Thyroid gland (tissue), 4 donors: ENCODE data around the gene F8. TPM values are rescaled to one million over a fixed set of nuclear protein-coding genes. Genes with fewer than 3 reads are reported as not detected.

Experiments used
- DNase-seq, 2 donors: peaks; one replicate each; pipeline ENCODE4 v3.0.0-alpha.2; 2019
- H3K27ac ChIP-seq, 3 donors: fragments of 200-600 bp; sonication (generic); 1 replicate in 2 of 3; 2 replicates in 1 of 3; pipeline ENCODE4 v1.5.1; 2016 to 2019; ENCODE audit warnings: mild to moderate bottlenecking in 1 of 3, moderate library complexity in 1 of 3
- H3K27me3 ChIP-seq: fragments of 200-600 bp; sonication (generic); one replicate; pipeline ENCODE4 v1.5.1; 2019
- H3K36me3 ChIP-seq, 2 donors: fragments of 200-600 bp; sonication (generic); one replicate each; pipeline ENCODE4 v1.5.1; 2016 to 2019
- H3K4me1 ChIP-seq, 2 donors: fragments of 200-600 bp; sonication (generic); one replicate each; pipeline ENCODE4 v1.5.1; 2017 to 2019
- H3K4me3 ChIP-seq, 3 donors: fragments of 200-600 bp; sonication (generic); replicated peaks in 1 of 3; 1 replicate in 2 of 3; 2 replicates in 1 of 3; pipeline ENCODE4 v1.5.1; 2016; ENCODE audit warnings: mild to moderate bottlenecking in 1 of 3
- H3K9me3 ChIP-seq: fragments of 200-600 bp; sonication (generic); one replicate; pipeline ENCODE4 v1.5.1; 2017
- CTCF ChIP-seq, 6 experiments: fragments of 200-600 bp in 3 of 6; fragments of 450-650 bp in 3 of 6; sonication (generic) in 3 of 6; IDR thresholded peaks; one replicate each; pipeline ENCODE4 v1.5.1; 2016 to 2019; ENCODE audit warnings: antibody characterized with exemption in 6 of 6, mild to moderate bottlenecking in 2 of 6, inconsistent platforms in 1 of 6, moderate library complexity in 1 of 6
- POLR2A ChIP-seq, 2 donors: fragments of 450-650 bp; IDR thresholded peaks; one replicate each; pipeline ENCODE4 v1.6.1; 2017; ENCODE audit warnings: antibody characterized with exemption in 2 of 2, mild to moderate bottlenecking in 2 of 2, moderate library complexity in 1 of 2
- WGBS, 2 donors: methylation state at CpG; one replicate each; pipeline ENCODE4 v1.1.5; 2017; 5-methylcytosine and 5-hydroxymethylcytosine counted together
- intact Hi-C: fragments of 100-400 bp; cut with DNase I; formaldehyde crosslinking; loops from one replicate; pipeline ENCODE4 v1.15.1; 2023
- total RNA-seq, 4 donors: library from RNA; depleted of rRNA; stranded (reverse); fragments of >200 nt; gene quantifications; one replicate each; pipeline ENCODE4 v1.2.3, GENCODE V29; 2016

F8 gene
- total RNA-seq, 4 donors from 2014 or later = 17.3 to 43.1 (median 29.3) TPM

- TF ChIP-seq CTCF (IDR thresholded peaks at IDR 0.05) = no peak
- TF ChIP-seq POLR2A (IDR thresholded peaks at IDR 0.05) = no peak
- Histone ChIP-seq H3K9me3 (no peaks in the 10 kb centered on the region), H3K4me1 (no peaks in the 10 kb centered on the region), H3K4me3 (no peak overlapping the region), H3K36me3 (no peaks in the 10 kb centered on the region), H3K27me3 (no peaks in the 10 kb centered on the region), H3K27ac (no peak overlapping the region)
- intact Hi-C loops = no loop called here
- no peak for DNase-seq
- WGBS, 2 donors = 95 to 96% methylated on average over 1 of the region's 1 CpG
Measured at GRCh38 chrX:155069414-155069813, 46.9 kb upstream of the F8 start.

- H3K27me3 ChIP-seq = no peaks in the 10 kb centered on the region
- H3K36me3 ChIP-seq = no peaks in the 10 kb centered on the region
- no peak for DNase-seq
- no peaks in the 10 kb centered on the region for H3K4me1 ChIP-seq
- no peaks in the 10 kb centered on the region for H3K9me3 ChIP-seq
- no peak overlapping the region for H3K27ac ChIP-seq
- intact Hi-C loops = no loop called here
- TF ChIP-seq POLR2A (IDR thresholded peaks at IDR 0.05) = no peak
- TF ChIP-seq CTCF (IDR thresholded peaks at IDR 0.05) = no peak
- WGBS, 2 donors = 92 to 100% methylated on average over 1 of the region's 1 CpG
- H3K4me3 ChIP-seq = no peak overlapping the region
Measured at GRCh38 chrX:155068165-155068564, 45.6 kb upstream of the F8 start.

- intact Hi-C loops = no loop called here
- WGBS, 2 donors = 92 to 94% methylated on average over 8 of the region's 8 CpGs
- TF ChIP-seq POLR2A (IDR thresholded peaks at IDR 0.05) (no peak), CTCF (IDR thresholded peaks at IDR 0.05) (no peak)
- H3K9me3 ChIP-seq = no peaks in the 10 kb centered on the region
- no peak overlapping the region for H3K27ac ChIP-seq
- no peak overlapping the region for H3K4me3 ChIP-seq
- no peaks in the 10 kb centered on the region for H3K36me3 ChIP-seq
- DNase-seq = no peak
- H3K4me1 ChIP-seq = no peaks in the 10 kb centered on the region
- no peaks in the 10 kb centered on the region for H3K27me3 ChIP-seq
Measured at GRCh38 chrX:155065035-155065734, 42.7 kb upstream of the F8 start.

GRCh38 chrX:155061760-155062159, 39.2 kb upstream of the F8 start:
- 79 to 85% methylated on average over 4 of the region's 4 CpGs for WGBS, 2 donors
- Histone ChIP-seq H3K9me3 (no peaks in the 10 kb centered on the region), H3K4me1 (peaks cover 0 to 10% of the 10 kb centered on the region in 2 donors), H3K27ac (no peak overlapping the region), H3K4me3 (no peak overlapping the region), H3K36me3 (no peaks in the 10 kb centered on the region), H3K27me3 (no peaks in the 10 kb centered on the region)
- intact Hi-C loops = no loop called here
- no peak for DNase-seq
- no peak for TF ChIP-seq POLR2A (IDR thresholded peaks at IDR 0.05)
- TF ChIP-seq CTCF (IDR thresholded peaks at IDR 0.05) = no peak

GRCh38 chrX:155056877-155057792, 34.6 kb upstream of the F8 start:
- WGBS, 2 donors = 10 to 24% methylated on average over 7 to 13 of the region's 25 CpGs
- intact Hi-C loops = no loop called here
- H3K4me3 ChIP-seq = no peak overlapping the region
- TF ChIP-seq POLR2A (IDR thresholded peaks at IDR 0.05) (no peak), CTCF (IDR thresholded peaks at IDR 0.05) (peak in 5 of 6 experiments; percentile 50 to 62 (median 60))
- no peaks in the 10 kb centered on the region for H3K36me3 ChIP-seq
- H3K27me3 ChIP-seq = no peaks in the 10 kb centered on the region
- H3K4me1 ChIP-seq = peaks cover 0 to 10% of the 10 kb centered on the region in 2 donors
- H3K27ac ChIP-seq = peak overlapping the region in 2 of 3 donors; percentile 22 to 45
- peak; percentile 50 to 61 for DNase-seq
- no peaks in the 10 kb centered on the region for H3K9me3 ChIP-seq
